PFSK-1 (cell line): ENCODE data around the gene RNF223.

Experiments used
- FOXP2 ChIP-seq: optimal IDR thresholded peaks from 2 replicates; pipeline ENCODE3; 2011; ENCODE audit warnings: borderline replicate concordance, control low read depth, inconsistent platforms; ENCODE audit not compliant: insufficient read depth; ENCODE audit errors: extremely low read length, extremely low read depth
- POLR2AphosphoS5 ChIP-seq: IDR thresholded peaks from 2 replicates; pipeline ENCODE4 v1.6.1; 2012; ENCODE audit warnings: low read depth, mild to moderate bottlenecking, control low read depth, low read length, moderate library complexity
- SIN3A ChIP-seq: IDR thresholded peaks from 2 replicates; pipeline ENCODE4 v1.6.1; 2012; ENCODE audit warnings: mild to moderate bottlenecking, low read length, moderate library complexity, borderline replicate concordance; ENCODE audit not compliant: insufficient read depth
- TAF1 ChIP-seq: IDR thresholded peaks from 2 replicates; pipeline ENCODE4 v1.6.1; 2012; ENCODE audit warnings: low read length, control low read depth, borderline replicate concordance; ENCODE audit not compliant: insufficient read depth
- TF ChIP-seq, protein P1 (sequence below), 2 experiments: IDR thresholded peaks; 2 replicates each; pipeline versions ENCODE4 v1.6.1 to v1.8.0; 2011 to 2012; ENCODE audit warnings: low read depth in 2 of 2, low read length in 2 of 2, control low read depth in 1 of 2, inconsistent platforms in 1 of 2, mild to moderate bottlenecking in 1 of 2, moderate library complexity in 1 of 2; ENCODE audit not compliant: insufficient read depth in 1 of 2

RNF223 gene

GRCh38 chr1:1110561-1110971 is 36.5 kb upstream of the RNF223 start:
- TF ChIP-seq TAF1 (no peak), FOXP2 (no peak), SIN3A (no peak), POLR2AphosphoS5 (no peak)
- TF ChIP-seq, protein P1, sequence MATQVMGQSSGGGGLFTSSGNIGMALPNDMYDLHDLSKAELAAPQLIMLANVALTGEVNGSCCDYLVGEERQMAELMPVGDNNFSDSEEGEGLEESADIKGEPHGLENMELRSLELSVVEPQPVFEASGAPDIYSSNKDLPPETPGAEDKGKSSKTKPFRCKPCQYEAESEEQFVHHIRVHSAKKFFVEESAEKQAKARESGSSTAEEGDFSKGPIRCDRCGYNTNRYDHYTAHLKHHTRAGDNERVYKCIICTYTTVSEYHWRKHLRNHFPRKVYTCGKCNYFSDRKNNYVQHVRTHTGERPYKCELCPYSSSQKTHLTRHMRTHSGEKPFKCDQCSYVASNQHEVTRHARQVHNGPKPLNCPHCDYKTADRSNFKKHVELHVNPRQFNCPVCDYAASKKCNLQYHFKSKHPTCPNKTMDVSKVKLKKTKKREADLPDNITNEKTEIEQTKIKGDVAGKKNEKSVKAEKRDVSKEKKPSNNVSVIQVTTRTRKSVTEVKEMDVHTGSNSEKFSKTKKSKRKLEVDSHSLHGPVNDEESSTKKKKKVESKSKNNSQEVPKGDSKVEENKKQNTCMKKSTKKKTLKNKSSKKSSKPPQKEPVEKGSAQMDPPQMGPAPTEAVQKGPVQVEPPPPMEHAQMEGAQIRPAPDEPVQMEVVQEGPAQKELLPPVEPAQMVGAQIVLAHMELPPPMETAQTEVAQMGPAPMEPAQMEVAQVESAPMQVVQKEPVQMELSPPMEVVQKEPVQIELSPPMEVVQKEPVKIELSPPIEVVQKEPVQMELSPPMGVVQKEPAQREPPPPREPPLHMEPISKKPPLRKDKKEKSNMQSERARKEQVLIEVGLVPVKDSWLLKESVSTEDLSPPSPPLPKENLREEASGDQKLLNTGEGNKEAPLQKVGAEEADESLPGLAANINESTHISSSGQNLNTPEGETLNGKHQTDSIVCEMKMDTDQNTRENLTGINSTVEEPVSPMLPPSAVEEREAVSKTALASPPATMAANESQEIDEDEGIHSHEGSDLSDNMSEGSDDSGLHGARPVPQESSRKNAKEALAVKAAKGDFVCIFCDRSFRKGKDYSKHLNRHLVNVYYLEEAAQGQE (IDR thresholded peaks at IDR 0.05; ENCODE audit: insufficient read depth in 1 of 2, low read depth in 2 of 2, low read length in 2 of 2) = no peak

DNA sequence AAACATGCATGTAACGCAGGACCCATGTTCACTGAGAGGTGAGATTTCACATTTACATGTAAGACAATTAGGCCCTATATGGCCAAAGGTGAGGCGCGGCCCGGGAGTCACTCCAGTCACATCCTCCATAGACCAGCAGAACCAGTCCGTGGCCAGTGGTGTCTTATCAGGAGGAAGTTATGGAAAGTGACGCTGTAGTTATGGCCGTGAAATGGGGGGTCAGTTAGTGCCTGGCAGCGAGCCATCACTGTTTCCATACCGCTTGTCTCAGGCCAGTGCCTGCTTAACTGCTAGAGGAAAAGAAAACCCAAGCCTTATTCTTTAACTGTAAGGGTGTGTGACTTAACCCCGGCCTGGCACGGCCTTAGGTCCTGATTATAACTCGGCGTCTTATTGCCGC is 35.6 kb upstream of the RNF223 start:
- TF ChIP-seq FOXP2 (no peak), POLR2AphosphoS5 (no peak), SIN3A (no peak), TAF1 (no peak)
- TF ChIP-seq, protein P1 (IDR thresholded peaks at IDR 0.05; ENCODE audit: insufficient read depth in 1 of 2, low read depth in 2 of 2, low read length in 2 of 2) = no peak

DNA sequence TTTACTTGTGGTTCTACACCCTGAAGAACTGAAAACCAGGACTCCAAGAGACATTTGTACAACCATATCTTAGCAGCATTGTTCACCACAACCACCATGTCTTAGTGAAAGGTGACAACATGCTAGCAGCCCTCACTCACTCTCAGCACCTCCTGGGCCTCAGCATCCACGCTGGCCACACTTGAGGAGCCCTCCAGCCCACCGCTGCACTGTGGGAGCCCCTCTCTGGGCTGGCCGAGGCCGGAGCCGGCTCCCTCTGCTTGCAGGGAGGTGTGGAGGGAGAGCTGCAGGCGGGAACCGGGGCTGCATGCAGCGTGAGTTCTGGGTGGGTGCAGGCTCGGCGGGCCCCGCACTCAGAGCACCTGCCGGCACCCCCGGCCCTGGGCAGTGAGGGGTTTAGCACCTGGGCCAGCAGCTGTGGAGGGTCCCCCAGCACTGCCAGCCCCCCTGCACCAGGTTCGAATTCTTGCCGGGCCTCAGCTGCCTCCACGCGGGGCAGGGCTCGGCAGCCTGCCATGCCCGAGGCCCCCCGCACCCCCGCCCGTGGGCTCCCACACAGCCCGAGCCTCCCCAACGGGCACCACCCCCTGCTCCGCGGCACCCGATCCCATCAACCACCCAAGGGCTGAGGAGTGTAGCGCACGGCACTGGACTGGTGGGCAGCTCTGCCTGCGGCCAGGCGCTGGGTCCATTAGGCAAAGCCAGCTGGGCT is 32.6 kb upstream of the RNF223 start:
- TF ChIP-seq, protein P1 (IDR thresholded peaks at IDR 0.05; ENCODE audit: insufficient read depth in 1 of 2, low read depth in 2 of 2, low read length in 2 of 2) = no peak
- TF ChIP-seq POLR2AphosphoS5 (no peak), SIN3A (no peak), FOXP2 (no peak), TAF1 (no peak)

DNA sequence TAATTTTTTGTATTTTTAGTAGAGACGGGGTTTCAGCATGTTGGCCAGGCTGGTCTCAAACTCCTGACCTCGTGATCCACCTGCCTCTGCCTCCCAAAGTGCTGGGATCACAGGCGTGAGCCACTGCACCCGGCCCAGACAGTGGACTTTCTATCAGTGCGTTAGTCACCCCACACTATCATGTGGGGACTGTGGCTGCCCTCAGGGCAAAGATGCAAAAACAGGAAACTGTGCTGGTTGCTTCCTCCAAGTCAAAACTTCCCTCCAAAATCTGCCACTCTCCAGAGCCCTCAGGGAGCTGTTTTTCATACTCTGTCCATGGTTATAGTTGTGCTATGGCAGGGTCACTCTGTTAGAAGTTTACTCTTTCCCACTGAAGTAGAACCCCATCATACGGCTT is 30.0 kb upstream of the RNF223 start:
- TF ChIP-seq, protein P1 (IDR thresholded peaks at IDR 0.05; ENCODE audit: insufficient read depth in 1 of 2, low read depth in 2 of 2, low read length in 2 of 2) = peak in 1 of 2 experiments; percentile 73; a peak in 2 of 4 replicates

DNA sequence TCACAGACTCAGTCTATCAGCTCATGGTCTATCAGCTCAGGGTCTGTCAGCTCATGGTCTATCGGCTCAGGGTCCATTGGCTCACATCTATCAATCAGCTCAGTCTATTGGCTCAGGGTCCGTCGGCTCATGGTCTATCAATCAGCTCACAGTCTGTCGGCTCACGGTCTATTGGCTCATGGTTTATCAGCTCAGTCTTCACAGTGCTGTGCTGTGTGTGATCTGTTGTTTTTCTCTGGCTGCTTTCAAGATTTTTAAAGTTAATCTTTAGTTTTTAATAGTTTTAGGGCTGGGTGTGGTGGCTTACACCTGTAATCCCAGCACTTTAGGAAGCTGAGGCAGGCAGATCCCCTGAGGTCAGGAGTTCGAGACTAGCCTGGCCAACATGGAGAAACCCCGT is 27.4 kb upstream of the RNF223 start:
- TF ChIP-seq FOXP2 = no peak
- TF ChIP-seq, protein P1 (IDR thresholded peaks at IDR 0.05; ENCODE audit: insufficient read depth in 1 of 2, low read depth in 2 of 2, low read length in 2 of 2) = no peak
- TF ChIP-seq POLR2AphosphoS5 = no peak
